ENCODE measurements around the gene POGZ. TPM values are rescaled to one million over a fixed set of nuclear protein-coding genes. Genes with fewer than 3 reads are reported as not detected.

The POGZ gene
- total RNA-seq, 1 experiment from 2014 or later: 102 TPM

GRCh38 chr1:151436985-151437384 is 22.3 kb downstream of the POGZ start:
- Histone ChIP-seq H4K91ac (ENCODE audit: insufficient read length, low read depth, low read length) (no peak overlapping the region), H3K9me3 (ENCODE audit: control insufficient read depth, low read depth, low read length) (no peaks in the 10 kb centered on the region), H2BK15ac (ENCODE audit: low read depth, low read length) (no peak overlapping the region), H3K14ac (ENCODE audit: insufficient read depth, low read length) (no peak overlapping the region), H2BK12ac (ENCODE audit: insufficient read length, low read depth, low read length) (no peak overlapping the region), H4K5ac (ENCODE audit: insufficient read length, low read depth, low read length) (no peak overlapping the region), H2BK5ac (ENCODE audit: insufficient read length, low read length) (no peak overlapping the region), H3K4ac (ENCODE audit: low read depth, low read length) (no peak overlapping the region), H3K27me3 (ENCODE audit: insufficient read depth, low read length) (no peaks in the 10 kb centered on the region), H2AFZ (ENCODE audit: low read length) (no peak overlapping the region), H3K79me2 (ENCODE audit: insufficient read depth, low read length) (peaks cover 12% of the 10 kb centered on the region; the same call in 1 of the 2 replicates), H3K4me1 (ENCODE audit: insufficient read depth, low read length) (no peaks in the 10 kb centered on the region), H3K27ac (ENCODE audit: insufficient read length, low read depth, low read length) (no peak overlapping the region), H2BK120ac (ENCODE audit: low read depth, low read length, poor library complexity, severe bottlenecking) (no peak overlapping the region), H2BK20ac (ENCODE audit: low read depth, low read length, poor library complexity, severe bottlenecking) (no peak overlapping the region), H4K20me1 (ENCODE audit: control insufficient read depth, insufficient read depth, insufficient read length) (no peaks in the 10 kb centered on the region), H3K23ac (ENCODE audit: insufficient read length, low read depth, low read length) (no peak overlapping the region), H3K23me2 (ENCODE audit: insufficient read length, low read depth, low read length, poor library complexity, severe bottlenecking) (no peaks in the 10 kb centered on the region), H3K79me1 (ENCODE audit: insufficient read depth, low read depth, low read length, poor library complexity, severe bottlenecking) (peaks cover 11% of the 10 kb centered on the region), H3T11ph (ENCODE audit: low read length) (no peak overlapping the region), H2AK5ac (ENCODE audit: insufficient read length, low read length) (no peak overlapping the region), H3K9ac (ENCODE audit: extremely low read depth, insufficient read length, low read length) (no peak overlapping the region), H4K8ac (replicated peaks; ENCODE audit: insufficient read length, low read depth, low read length) (no peak overlapping the region), H3K56ac (ENCODE audit: insufficient read length, low read depth, low read length) (no peak overlapping the region), H3K18ac (ENCODE audit: insufficient read length, low read depth, low read length) (no peak overlapping the region), H3K4me2 (ENCODE audit: insufficient read depth, insufficient read length, low read length) (no peak overlapping the region)
- no peak overlapping the region for H3K27ac Mint-ChIP-seq
- H3K9me3 Mint-ChIP-seq: no peaks in the 10 kb centered on the region
- H3K4me1 Mint-ChIP-seq: no peaks in the 10 kb centered on the region
- TF ChIP-seq, protein P1, sequence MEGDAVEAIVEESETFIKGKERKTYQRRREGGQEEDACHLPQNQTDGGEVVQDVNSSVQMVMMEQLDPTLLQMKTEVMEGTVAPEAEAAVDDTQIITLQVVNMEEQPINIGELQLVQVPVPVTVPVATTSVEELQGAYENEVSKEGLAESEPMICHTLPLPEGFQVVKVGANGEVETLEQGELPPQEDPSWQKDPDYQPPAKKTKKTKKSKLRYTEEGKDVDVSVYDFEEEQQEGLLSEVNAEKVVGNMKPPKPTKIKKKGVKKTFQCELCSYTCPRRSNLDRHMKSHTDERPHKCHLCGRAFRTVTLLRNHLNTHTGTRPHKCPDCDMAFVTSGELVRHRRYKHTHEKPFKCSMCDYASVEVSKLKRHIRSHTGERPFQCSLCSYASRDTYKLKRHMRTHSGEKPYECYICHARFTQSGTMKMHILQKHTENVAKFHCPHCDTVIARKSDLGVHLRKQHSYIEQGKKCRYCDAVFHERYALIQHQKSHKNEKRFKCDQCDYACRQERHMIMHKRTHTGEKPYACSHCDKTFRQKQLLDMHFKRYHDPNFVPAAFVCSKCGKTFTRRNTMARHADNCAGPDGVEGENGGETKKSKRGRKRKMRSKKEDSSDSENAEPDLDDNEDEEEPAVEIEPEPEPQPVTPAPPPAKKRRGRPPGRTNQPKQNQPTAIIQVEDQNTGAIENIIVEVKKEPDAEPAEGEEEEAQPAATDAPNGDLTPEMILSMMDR (conservative IDR thresholded peaks at IDR 0.05): no peak
- DNase-seq: no peak
- H3K27me3 Mint-ChIP-seq (ENCODE audit: low read depth): no peaks in the 10 kb centered on the region
- H3K4me3 Mint-ChIP-seq: no peak overlapping the region
- no CpG with 5 or more reads among the region's 6 CpGs for WGBS (ENCODE audit: extremely low coverage, insufficient read length, low lambda C conversion rate)
- peaks cover 6 to 38% (median 34%) of the 10 kb centered on the region in 3 experiments; a peak in 5 of 7 replicates for H3K36me3 Mint-ChIP-seq (ENCODE audit: insufficient read depth in 1 of 3, low read depth in 3 of 3)

Data from H9 (cell line).